ENCODE data around the gene RNF144B.
"Not testable (repeated sequence)": the region's sequence is repeated elsewhere in the genome, so short reads cannot be mapped to it uniquely, and the experiment has no call there.

The RNF144B gene

DNA sequence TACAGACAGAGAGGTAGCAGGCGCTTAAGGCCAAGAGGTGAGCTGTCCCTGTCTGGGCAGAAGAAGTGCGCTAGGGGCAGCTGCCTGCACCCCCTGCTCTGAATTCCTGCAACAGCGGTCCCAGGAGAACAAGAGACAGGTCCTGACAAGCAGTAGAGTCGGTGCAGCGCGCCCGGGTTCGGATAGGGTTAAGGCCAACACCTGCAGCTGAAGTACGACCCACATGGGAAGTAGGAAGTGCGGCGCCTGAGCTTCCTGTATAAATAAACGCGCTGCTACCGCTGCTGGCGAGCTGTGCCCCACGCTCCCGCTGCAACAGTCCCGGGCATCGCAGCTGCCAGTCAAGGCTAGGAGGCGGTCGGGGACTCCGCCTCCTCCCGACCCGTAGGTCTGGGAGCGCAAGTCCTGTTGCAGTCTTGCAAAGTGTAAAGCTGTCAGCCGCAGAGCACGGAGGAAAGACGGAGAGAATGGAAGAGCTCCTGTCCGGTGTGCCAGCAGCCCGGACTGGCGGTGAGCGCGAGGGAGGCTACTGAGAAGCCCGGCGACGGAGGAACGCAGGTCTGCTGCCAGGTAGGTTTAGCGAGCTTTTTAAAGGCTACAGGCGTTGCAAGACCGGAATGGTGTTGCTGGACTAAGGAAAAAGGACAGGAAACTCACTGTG, at the start of gene RNF144B:
Gene RNF144B, plus strand, starts transcription at position 290 of the 661 bp plus-strand sequence. CDS start 12,185 bp downstream, outside the sequence.
- DNase-seq = peak; percentile 83 to 95

DNA sequence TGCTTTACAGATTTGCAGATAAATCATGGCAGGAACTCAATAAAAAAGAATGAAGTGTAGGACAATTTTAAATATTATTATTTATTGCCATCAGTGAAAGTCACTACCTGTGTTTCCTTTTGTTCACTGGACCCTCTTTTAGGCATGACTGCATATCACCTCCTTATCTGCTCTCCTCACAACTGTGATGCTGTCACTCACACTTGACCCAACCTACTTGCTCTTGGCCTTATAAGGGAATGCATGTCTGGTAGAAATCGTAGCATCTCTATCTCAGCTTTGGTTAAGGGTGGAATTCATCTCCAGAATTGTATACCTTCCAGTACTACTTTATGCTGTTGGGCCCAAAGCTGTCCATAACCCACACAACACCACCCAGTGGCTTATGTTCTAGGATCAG, 47.6 kb upstream of the RNF144B start:
- DNase-seq = no peak

DNA sequence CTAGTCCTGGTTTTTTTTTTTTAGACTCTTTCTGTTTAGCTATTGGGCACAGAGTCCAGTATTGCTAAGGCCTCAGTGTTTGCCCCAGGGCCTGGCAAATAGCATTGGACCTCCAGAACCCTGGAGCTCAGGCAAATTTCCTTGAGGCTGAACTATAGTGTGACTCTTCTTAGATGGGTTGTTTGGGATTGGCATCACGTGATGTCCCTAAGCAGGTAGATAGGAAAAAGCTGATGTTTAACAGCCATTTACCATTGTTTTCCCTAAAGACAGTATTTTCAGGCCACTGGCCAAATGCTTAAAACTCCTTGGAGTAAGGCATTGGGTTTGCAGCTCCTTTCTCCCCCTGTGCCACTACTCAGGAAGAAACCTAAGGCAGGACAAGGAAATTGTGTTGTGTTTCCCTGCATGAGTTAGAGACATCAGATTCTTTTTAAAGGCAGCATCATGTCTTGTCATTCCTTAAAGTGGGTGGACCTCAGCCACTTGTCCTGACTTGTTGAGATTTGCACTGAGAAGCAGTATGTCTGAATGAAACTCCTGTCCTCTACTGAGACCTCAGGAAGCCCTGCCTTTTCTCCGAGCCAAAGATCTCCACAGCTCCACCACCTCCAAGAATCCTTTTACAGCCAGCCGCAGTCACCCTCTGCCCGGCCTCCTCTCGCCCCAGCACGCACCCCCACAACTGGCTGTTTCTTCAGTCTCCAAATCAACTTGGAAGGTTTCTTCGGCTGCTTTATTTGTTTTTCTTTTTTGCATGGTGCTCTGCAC, 46.2 kb upstream of the RNF144B start:
- no peak for DNase-seq

DNA sequence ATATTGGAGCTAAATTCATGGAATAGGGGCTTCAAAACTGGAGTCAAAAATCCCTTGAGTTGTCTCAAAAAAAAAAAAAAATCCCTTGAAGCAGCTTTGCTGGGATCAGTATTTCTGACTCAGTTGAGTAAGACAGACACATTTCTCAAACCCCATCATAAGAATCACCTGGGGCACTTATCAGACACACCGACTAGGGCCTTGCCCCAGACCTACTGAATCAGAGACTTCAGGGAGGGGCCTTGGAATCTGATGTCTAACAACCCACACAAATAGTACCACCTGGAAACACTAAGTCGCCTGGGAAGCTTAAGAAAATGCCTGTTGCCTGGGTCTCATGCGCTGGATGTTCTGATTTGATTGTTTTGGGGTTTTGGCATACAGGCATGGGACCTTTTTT, 44.9 kb upstream of the RNF144B start:
- DNase-seq = no peak

DNA sequence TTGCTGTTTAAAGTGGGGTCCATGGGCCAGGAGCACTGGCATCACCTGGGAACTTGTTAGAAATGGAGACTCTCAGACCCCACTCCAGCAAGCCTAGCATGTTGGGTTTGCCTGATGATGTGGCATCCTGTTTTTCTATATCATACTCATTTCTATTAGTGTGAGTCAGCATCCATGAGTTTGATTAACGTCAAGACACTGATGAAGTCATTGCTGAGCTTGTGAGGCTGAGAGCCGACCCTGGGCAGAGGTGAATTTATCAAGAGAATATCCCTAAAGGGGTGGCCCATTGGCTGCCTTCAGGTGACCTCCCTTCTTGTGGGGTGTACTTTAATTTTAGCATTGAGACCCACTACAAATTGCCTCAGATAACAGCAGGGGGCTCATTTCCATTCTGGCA, 43.4 kb upstream of the RNF144B start:
- DNase-seq = no peak

DNA sequence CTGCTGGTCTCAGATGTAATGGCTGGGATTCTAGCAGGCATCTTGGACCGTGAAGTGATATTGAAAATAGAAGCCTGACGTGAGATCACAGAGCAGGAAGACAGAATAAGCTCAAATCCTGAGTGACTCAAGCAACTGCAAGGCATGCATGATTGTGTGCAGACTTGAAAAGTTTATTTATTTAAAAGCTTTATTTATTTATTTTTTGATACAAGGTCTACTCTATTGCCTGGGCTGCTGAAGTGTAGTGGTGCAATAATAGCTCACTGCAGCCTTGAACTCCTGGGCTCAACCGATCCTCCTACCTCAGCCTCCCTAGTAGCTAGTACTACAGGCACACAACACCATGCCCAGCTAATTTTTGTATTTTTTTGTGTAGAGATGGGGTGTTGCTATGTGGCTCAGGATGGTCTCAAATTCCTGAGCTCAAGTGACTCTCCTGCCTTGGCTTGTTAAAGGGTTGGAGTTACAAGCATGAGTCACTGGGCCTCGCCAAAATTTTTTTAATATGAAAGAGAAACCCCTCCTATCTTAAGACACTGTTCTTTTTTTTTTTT, 40.1 kb upstream of the RNF144B start:
- no peak for DNase-seq

DNA sequence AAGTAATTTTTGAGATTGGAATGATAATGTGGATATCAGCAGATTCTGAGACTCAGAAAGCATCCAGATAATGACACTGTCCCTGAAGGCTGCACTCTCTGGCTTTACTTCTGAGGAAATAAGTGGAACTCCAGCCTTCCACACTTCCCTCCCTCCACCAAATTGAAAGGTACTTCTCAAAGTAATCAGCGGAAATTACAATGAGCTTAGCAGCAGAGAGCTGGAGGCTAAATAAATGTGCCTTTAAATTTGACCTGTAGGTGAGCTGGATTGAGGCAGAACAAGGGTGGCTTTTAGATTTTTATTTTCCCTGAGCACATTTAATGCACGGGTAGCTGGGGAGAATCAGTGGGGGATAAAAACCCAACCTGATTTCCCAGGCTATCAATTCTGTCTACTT, 39.3 kb upstream of the RNF144B start:
- DNase-seq = peak in 1 of 2 experiments; percentile 16

DNA sequence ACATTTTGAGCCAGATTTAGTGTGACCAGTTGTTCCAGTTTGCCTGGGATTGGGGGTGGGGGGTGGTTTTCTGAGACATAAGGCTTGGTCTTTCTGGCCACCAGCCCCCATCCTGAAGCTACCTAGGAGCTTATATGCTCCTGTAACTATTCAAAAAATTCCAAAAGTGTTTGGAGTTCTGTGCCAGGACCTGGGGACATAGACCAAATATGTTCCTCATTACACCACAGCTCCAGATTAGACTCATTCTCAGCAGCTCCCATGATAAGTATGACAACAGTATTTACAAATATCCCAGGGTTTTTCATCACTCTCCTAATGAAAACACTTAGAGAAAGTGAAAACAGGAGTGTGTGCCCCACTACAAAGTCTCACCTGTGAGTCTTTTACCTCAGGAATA, 37.8 kb upstream of the RNF144B start:
- DNase-seq = no peak

DNA sequence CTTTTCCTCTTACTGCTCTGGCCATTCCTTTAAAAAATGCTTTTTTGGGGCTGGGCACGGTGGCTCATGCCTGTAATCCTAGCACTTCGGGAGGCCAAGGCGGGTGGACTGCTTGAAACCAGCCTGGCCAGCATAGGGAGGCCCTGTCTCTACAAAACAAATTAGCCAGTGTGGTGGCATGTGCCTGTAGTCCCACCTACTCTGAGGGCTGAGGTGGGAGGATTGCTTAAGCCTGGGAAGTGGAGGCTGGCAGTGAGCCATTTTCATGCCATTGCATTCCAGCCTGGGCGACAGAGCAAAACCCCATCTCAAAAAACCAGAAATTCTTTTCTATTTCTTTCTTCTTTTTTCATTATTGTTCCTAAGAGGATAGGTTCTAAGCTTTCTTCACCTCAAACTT, 36.9 kb upstream of the RNF144B start:
- DNase-seq = no peak

DNA sequence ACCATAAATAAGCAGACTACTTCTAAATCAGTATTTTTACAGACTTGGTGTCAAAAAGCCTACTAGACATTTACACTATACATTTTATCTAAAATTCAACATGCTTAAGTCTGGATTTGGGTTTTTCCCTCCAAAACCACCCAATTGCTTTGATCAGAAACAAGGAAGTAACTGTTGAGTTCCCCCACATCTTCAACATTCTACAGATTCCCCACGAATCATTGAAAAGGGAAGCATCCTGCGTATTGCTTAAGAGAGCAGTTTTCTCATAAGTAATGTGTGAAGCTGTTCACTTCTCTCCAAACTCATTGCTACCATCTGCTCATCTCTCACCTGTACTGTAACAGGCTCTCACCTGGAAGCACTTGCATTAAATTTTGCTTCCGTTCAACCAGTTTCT, 36.4 kb upstream of the RNF144B start:
- no peak for DNase-seq

DNA sequence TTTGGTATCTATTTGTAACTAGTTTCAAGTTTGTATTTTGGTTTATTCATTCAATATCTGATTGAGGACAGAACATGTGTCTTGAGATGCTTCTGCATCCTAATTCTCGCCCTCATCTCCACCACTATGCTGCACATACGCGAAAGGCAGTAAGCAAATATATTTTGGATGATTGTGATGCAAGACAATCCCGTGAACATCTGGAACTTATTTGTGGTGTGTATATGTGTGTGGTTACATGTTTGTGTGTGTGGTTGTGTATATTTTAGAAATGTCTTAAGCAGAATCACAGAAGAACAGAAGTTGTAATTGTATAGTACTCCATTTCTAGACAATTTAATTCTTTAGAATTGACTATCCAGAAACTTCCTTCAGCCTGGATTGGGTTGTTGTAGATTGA, 35.1 kb upstream of the RNF144B start:
- DNase-seq = no peak

DNA sequence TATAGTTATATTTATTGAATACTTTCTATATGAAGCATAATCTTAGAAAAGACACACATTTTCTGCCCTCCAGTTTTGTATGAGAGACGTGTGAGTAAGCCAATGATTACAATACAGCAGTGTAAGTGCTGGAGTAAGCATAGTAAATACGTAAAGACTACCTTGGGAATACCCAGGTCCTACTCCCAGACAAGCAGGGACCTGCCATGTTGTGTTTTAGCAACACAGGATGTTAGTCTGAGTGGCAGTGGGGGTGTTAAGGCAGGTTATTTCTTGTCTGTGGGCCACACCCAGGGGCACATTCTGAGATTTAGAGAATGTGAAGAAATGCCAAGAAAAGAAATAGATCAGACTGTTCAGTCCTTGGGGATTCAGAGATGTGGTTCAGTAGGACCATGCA, 34.3 kb upstream of the RNF144B start:
- DNase-seq = no peak

DNA sequence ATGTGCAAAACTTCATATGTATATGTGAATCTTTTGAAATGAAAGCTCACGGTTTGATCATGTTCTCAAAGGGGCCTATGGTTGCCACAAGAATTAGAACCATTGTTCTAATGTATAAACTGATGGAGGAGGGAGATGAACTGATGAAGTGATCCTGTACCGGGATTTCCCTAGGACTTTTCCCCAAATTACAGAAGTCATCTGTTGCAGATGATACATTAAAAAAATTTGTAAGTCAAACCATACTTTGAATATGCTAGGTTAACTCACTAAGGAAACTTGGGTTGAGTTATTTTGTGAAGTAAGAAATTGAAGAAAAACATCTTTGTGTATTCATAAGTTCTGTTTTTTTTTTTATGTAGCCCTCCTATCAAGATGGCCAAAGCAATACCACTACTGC, 33.9 kb upstream of the RNF144B start:
- DNase-seq = no peak

DNA sequence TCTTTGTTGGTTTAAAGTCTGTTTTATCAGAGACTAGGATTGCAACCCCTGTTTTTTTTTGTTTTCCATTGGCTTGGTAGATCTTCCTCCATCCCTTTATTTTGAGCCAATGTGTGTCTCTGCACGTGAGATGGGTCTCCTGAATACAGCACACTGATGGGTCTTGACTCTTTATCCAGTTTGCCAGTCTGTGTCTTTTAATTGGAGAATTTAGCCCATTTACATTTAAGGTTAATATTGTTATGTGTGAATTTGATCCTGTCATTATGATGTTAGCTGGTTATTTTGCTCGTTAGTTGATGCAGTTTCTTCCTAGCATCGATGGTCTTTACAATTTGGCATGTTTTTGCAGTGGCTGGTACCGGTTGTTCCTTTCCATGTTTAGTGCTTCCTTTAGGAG, 29.6 kb upstream of the RNF144B start:
- not testable (repeated sequence) for DNase-seq

DNA sequence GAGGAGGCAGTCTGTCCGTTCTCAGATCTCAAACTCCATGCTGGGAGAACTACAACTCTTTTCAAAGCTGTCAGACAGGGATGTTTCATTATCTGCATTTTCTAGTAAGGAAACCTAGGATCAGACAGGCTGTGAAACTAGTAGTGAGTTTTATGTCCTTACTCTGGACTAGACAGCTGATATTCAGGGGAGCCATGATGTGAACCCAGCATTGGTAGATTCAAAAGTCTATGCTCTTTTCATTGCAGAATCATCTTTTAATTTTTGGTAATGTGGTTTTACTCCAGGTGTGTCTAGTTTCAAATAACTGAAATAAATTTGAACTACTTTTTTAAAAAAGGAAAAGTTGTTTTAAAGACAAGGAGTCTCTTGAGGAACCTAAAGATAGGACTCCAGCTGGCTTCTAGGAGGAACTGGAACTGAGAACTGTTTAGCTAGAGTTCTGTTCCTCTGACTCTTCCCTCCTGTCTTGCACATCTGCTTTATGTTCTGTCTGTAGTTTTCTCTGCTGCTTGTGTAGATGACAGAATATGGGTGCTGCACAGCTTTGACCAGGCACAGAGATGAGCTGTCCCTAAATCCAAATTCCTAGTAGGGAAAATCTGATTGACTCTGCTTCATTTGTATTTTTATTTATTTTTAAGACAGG, 27.8 kb upstream of the RNF144B start:
- no peak for DNase-seq

DNA sequence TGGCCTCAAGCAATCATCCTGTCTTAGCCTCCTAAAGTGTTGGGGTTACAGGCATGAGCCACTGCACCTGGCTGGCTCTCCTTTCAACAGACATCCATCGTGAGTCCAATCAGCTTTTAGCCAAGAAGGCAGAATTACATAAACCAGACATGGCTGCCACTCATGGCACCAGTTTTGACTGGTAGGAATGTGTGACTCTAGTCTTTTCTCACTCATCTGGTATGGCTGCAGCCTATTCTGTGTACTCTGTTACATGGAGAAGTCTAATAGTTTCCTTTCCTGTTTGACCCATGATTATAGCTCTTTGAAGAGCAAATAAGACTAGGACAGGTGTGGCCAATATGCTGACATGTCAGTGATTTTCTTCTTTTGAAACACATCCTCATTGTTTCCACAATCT, 27.0 kb upstream of the RNF144B start:
- DNase-seq = no peak

DNA sequence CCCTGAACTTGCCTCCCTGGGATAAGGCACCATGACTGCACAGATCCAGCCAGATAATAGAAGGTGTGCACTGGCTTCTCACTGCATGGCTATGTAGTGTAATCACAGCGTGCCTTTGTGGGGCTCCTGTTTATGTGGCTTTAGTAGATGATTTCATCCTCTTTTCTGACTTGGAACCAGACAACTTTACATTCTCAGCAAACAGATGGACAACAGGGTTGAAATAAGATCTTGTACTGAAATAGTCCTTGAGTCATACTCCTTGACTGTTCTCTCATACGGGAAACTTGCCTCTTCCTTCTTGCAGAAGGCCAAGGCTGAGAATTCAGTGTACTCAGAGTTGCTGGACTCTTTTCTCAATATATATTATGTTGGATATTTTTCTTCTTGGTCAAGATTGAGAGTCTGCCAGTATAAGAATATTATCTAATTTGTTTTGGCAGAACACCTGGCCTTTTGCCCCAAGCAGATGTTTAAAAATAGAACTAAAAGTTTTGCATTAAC, 25.0 kb upstream of the RNF144B start:
- DNase-seq = no peak

DNA sequence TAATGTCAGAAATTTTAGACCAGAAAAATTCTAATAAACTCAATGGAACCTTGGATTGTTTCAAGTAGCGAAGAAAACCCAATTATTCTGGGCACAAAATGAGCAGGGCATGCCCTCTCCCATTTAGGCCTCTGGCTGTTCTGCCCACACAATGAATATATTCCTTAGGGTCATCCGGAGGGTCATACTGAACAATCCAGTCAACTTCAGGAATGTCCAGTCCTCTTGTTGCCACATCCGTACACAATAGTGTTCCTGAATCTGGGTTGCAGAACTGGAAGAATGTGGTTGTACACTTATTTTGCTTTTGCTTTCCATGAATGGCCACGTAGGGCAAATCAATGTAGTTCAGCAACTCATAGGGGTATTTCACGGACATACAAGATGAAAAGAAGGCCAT, 23.4 kb upstream of the RNF144B start:
- DNase-seq = no peak

DNA sequence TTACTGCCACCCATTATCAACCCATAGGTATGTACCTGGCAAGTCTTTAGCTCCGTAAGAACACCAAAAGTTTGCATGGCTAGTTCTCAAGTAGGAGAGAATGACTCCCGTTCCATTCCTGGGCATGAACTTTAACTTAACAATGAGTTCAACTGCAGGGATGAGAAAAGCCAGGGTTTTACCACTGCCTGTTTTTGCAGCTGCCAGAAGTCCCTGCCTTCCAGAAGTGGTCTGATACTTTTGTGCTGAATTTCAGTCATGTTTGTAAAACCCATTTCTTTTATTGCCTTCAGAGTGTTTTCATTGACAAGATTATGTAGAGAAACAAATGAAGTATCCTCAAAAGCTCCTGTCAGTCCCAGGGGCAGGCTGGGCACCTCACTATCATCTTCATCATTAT, 22.6 kb upstream of the RNF144B start:
- DNase-seq = not testable (repeated sequence)

DNA sequence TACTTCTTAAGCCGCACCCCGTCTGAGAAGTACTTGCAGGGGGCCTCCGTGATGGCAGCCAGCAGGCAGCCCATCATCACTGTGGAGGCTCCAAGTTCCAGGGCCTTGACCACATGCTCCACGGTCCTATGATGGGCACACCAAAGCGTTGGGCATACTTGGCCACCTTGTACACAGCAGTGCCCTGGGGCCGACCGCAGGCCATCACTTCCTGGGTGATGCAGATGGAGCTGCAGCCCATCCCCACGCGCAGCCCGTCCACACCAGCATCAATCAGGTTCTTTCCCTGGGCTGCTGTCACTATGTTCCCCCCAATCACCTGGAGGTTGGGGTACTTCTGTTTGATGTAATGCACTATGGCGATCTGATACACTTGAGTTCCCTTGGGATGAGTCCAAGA, 19.8 kb upstream of the RNF144B start:
- DNase-seq = no peak

DNA sequence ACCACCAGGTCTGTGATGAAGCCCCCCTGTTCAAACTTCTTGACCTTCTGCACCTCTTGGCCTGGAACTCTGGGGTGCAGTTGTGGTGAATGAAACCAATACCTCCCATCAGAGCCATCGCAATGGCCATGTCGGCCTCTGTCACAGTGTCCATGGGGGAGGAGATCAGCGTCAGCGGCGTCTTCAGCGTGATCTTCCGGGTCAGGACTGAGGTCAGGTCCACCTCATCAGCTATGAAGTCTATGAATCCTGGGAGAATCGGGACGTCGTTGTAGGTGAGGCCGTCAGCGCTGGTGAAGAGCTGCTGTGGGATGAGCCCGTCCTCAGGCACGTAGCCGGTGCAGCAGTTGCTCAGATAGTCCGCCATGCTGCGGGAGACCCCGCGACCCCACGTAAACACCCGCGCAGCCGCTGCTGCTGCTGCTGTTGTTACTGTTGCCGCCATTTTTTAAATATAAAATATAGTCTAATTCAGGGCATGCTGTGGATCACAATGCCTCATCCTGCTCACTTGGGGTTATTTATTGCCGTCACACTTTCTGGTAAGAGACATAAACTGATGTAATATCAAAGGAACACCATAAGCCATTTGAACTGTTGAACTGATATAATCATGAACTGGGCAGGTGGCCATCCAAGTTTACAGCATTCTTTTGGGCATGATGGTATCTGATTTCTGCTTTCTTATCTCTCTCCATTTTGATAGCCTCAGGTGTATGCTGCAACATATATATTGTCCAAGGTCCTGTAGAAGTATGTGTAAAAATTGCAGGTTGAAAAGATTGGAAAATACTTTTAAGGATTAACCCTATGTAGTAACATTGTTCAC, 18.7 kb upstream of the RNF144B start:
- no peak for DNase-seq

DNA sequence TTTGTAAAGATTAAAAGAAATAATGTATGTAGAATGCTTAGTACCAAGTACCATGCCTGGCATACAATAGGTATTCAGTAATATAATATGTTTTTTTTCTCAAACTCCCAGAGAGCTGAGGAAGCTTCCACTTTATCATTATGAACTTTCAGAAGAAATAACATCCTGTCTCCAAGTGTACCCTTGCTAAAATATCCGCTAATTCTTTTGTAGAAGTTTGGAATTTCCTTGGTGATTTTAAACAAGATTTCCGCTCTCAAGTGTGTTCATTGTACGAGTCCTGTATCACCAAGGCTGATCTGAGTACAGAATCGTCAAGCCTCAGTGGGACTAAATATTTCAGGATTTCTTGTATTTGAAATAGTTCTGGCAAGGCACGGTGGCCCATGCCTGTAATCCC, 16.1 kb upstream of the RNF144B start:
- no peak for DNase-seq

DNA sequence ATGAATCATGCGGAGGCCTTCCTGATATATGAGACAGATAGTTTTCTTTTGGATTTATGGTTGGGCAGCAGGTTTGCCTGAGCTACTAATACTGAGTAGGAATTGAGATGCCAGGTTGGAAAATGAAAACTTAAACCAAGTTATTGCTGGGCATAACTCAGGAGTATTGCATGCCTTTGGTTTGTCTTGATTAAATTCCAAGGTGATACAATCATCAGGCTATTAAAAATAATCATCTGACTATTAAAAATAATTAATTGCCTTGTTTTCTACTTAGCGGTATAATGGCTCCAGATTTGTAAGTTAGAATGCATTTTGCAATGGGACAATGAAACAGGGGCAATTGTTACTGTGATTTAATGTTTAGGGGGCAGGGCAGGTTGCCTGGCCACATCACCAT, 15.5 kb upstream of the RNF144B start:
- DNase-seq = no peak
